Stimulated activated CD4-positive, alpha-beta T cell treated with anti-CD3 and anti-CD28 coated beads, Interleukin-12 subunit alpha, Interleukin-12 subunit beta, amount 100 ng/mL, for 24 hours (primary cell): ENCODE data around the gene FICD.
A peak's percentile ranks its signal among the peaks of the same experiment; 100 is the strongest.
"Not testable (repeated sequence)": the region's sequence is repeated elsewhere in the genome, so short reads cannot be mapped to it uniquely, and the experiment has no call there.

Experiments
- DNase-seq, 2 experiments: peaks; one replicate each; pipeline ENCODE4 v3.0.0-alpha.2; 2020; ENCODE audit warnings: low read depth in 2 of 2

The FICD gene

GRCh38 chr12:108514973-108515814 lies at the start of gene FICD:
Gene FICD, plus strand, starts transcription at chr12:108515277. Its CDS starts 1,696 bp downstream, at chr12:108516973.
- peak; percentile 99 to 100 for DNase-seq

- no peak for DNase-seq
Observed at GRCh38 chr12:108465417-108465816, 49.7 kb upstream of the FICD start.

- DNase-seq: no peak
Observed at GRCh38 chr12:108468196-108468968, 46.7 kb upstream of the FICD start.

GRCh38 chr12:108473400-108474055 lies 41.5 kb upstream of the FICD start:
- no peak for DNase-seq

GRCh38 chr12:108475396-108475795 lies 39.7 kb upstream of the FICD start:
- DNase-seq: no peak

- no peak for DNase-seq
Observed at GRCh38 chr12:108477055-108477880, 37.8 kb upstream of the FICD start.

- no peak for DNase-seq
Observed at GRCh38 chr12:108477881-108478259, 37.2 kb upstream of the FICD start.

- DNase-seq: no peak
Observed at GRCh38 chr12:108478611-108479206, 36.4 kb upstream of the FICD start.

GRCh38 chr12:108479364-108480070 lies 35.6 kb upstream of the FICD start:
- no peak for DNase-seq

GRCh38 chr12:108482717-108483212 lies 32.3 kb upstream of the FICD start:
- DNase-seq: no peak

GRCh38 chr12:108483213-108484059 lies 31.6 kb upstream of the FICD start:
- no peak for DNase-seq

- DNase-seq: no peak
Observed at GRCh38 chr12:108484431-108484830, 30.6 kb upstream of the FICD start.

GRCh38 chr12:108484845-108485244 lies 30.2 kb upstream of the FICD start:
- DNase-seq: no peak

GRCh38 chr12:108485371-108485770 lies 29.7 kb upstream of the FICD start:
- DNase-seq: not testable (repeated sequence)

- DNase-seq: not testable (repeated sequence)
Observed at GRCh38 chr12:108487029-108487428, 28.0 kb upstream of the FICD start.

GRCh38 chr12:108491256-108491655 lies 23.8 kb upstream of the FICD start:
- DNase-seq: no peak

- DNase-seq: no peak
Observed at GRCh38 chr12:108495054-108495453, 20.0 kb upstream of the FICD start.

GRCh38 chr12:108495823-108496579 lies 19.1 kb upstream of the FICD start:
- no peak for DNase-seq

- DNase-seq: no peak
Observed at GRCh38 chr12:108498136-108498535, 16.9 kb upstream of the FICD start.
